Right ventricle myocardium inferior (tissue), 1 donor: ENCODE results near the gene PIGS. TPM values are rescaled to one million over a fixed set of nuclear protein-coding genes. Genes with fewer than 3 reads are reported as not detected.

Source experiments
- total RNA-seq: library from RNA; stranded (reverse); fragmentation: NEBNext Ultra II Directional; extraction: Animal tissue kit (Norgen Biotek cat#: 25700); gene quantifications from one replicate; pipeline ENCODE4 v1.2.1, GENCODE V29; 2021
- donor health status: DM: no; HTN: yes; CAD: no; lungs with severe emphysema.

PIGS gene
- total RNA-seq, 1 donor from 2014 or later = 41.1 TPM

Other genes with a start within 250 kb of the PIGS start
- gene IFT20, start 236.1 kb downstream of the PIGS start, total RNA-seq = 11.6 TPM
- gene TNFAIP1, start 235.8 kb downstream of the PIGS start, total RNA-seq = 32.9 TPM
- 160 TPM for gene POLDIP2, start 214.0 kb downstream of the PIGS start, total RNA-seq
- not detected for gene SEBOX, start 206.3 kb downstream of the PIGS start, total RNA-seq
- gene VTN, start 201.2 kb downstream of the PIGS start, total RNA-seq = 36.9 TPM
- 6.2 TPM for gene SARM1, start 199.8 kb downstream of the PIGS start, total RNA-seq
- gene SLC46A1, start 165.3 kb downstream of the PIGS start, total RNA-seq = 7.7 TPM
- not detected for gene SLC13A2, start 97.9 kb downstream of the PIGS start, total RNA-seq
- not detected for gene FOXN1, start 65.2 kb downstream of the PIGS start, total RNA-seq
- gene UNC119, start 18.9 kb downstream of the PIGS start, total RNA-seq = 22.2 TPM
- gene ALDOC, start 5.4 kb upstream of the PIGS start, total RNA-seq = 396 TPM
- 1.6 TPM for gene SPAG5, start 27.5 kb upstream of the PIGS start, total RNA-seq
- 5.0 TPM for gene RSKR, start 42.7 kb upstream of the PIGS start, total RNA-seq
- gene BLTP2, start 73.6 kb upstream of the PIGS start, total RNA-seq = 78.6 TPM
- gene SDF2, start 90.4 kb upstream of the PIGS start, total RNA-seq = 31.5 TPM
- gene SUPT6H, start 90.7 kb upstream of the PIGS start, total RNA-seq = 41.0 TPM
- gene PROCA1, start 140.4 kb upstream of the PIGS start, total RNA-seq = 0.73 TPM
- gene RAB34, start 146.3 kb upstream of the PIGS start, total RNA-seq = 16.2 TPM
- 945 TPM for gene RPL23A, start 148.5 kb upstream of the PIGS start, total RNA-seq
- 2.4 TPM for gene TLCD1, start 154.7 kb upstream of the PIGS start, total RNA-seq
- 0.60 TPM for gene NEK8, start 157.3 kb upstream of the PIGS start, total RNA-seq
- 3.8 TPM for gene TRAF4, start 172.5 kb upstream of the PIGS start, total RNA-seq